Neural crest cell (in vitro differentiated cells): ENCODE data around the gene GLI2. TPM values are rescaled to one million over a fixed set of nuclear protein-coding genes. Genes with fewer than 3 reads are reported as not detected.

Experiments used
- DNase-seq: peaks from one replicate; pipeline ENCODE4 v3.0.0; 2021; ENCODE audit warnings: low read depth, mixed read lengths, low spot score
- H3K27ac Mint-ChIP-seq: one replicate; pipeline ENCODE4 v1.8.0; 2021; ENCODE audit warnings: mild to moderate bottlenecking, mixed read lengths; ENCODE audit not compliant: unreplicated experiment
- H3K27me3 Mint-ChIP-seq: 2 replicates; pipeline ENCODE4 v1.8.0; 2021; ENCODE audit warnings: low read depth, mild to moderate bottlenecking, mixed read lengths
- H3K36me3 Mint-ChIP-seq: 2 replicates; pipeline ENCODE4 v1.8.0; 2021; ENCODE audit warnings: low read depth, mild to moderate bottlenecking, mixed read lengths
- H3K4me1 Mint-ChIP-seq: 2 replicates; pipeline ENCODE4 v1.8.0; 2021; ENCODE audit warnings: mixed read lengths
- H3K4me3 Mint-ChIP-seq: one replicate; pipeline ENCODE4 v1.8.0; 2021; ENCODE audit warnings: mild to moderate bottlenecking, mixed read lengths
- H3K9me3 Mint-ChIP-seq: 2 replicates; pipeline ENCODE4 v1.8.0; 2021; ENCODE audit warnings: mixed read lengths
- CTCF ChIP-seq: fragments of 200-600 bp; sonication (generic); conservative IDR thresholded peaks from 2 replicates; pipeline ENCODE4 v1.5.0; 2021; ENCODE audit warnings: antibody characterized with exemption, mild to moderate bottlenecking
- total RNA-seq: library from RNA; stranded (reverse); gene quantifications from 2 replicates; pipeline ENCODE4 v1.2.1, GENCODE V29; 2021

GLI2 gene
- total RNA-seq, 1 donor from 2014 or later, result 48.8 TPM

GRCh38 chr2:120750488-120751210, 15.0 kb downstream of the GLI2 start:
- Mint-ChIP-seq H3K9me3 (peaks cover 6% of the 10 kb centered on the region), H3K27ac (no peak overlapping the region), H3K4me3 (no peak overlapping the region), H3K36me3 (peaks cover 4% of the 10 kb centered on the region), H3K4me1 (peaks cover 32% of the 10 kb centered on the region), H3K27me3 (no peaks in the 10 kb centered on the region)
- no peak for DNase-seq
- no peak for TF ChIP-seq CTCF

DNA sequence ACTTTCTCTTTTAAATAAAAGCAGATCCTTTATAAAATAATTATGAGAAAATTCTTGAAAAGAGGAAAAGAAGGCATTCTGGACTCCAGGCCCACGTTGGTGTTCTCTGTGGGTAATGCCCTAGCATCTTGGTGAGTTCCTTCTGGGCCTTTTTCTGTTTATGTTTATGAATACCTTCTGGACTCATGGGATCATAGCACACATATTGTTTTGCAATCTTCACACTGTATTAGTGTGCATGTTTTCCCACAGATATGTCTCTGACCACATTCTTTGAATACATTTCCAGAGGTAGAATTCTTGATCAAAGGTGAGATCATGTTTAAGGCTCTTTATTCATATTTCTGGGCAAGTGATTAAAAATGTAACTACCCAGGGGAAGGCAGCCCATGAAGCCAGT, 15.9 kb downstream of the GLI2 start:
- no peak for DNase-seq
- no peaks in the 10 kb centered on the region for H3K27me3 Mint-ChIP-seq
- H3K27ac Mint-ChIP-seq, result no peak overlapping the region
- peaks cover 6% of the 10 kb centered on the region for H3K9me3 Mint-ChIP-seq
- peaks cover 35% of the 10 kb centered on the region for H3K4me1 Mint-ChIP-seq
- H3K4me3 Mint-ChIP-seq, result no peak overlapping the region
- peaks cover 4% of the 10 kb centered on the region for H3K36me3 Mint-ChIP-seq
- no peak for TF ChIP-seq CTCF

DNA sequence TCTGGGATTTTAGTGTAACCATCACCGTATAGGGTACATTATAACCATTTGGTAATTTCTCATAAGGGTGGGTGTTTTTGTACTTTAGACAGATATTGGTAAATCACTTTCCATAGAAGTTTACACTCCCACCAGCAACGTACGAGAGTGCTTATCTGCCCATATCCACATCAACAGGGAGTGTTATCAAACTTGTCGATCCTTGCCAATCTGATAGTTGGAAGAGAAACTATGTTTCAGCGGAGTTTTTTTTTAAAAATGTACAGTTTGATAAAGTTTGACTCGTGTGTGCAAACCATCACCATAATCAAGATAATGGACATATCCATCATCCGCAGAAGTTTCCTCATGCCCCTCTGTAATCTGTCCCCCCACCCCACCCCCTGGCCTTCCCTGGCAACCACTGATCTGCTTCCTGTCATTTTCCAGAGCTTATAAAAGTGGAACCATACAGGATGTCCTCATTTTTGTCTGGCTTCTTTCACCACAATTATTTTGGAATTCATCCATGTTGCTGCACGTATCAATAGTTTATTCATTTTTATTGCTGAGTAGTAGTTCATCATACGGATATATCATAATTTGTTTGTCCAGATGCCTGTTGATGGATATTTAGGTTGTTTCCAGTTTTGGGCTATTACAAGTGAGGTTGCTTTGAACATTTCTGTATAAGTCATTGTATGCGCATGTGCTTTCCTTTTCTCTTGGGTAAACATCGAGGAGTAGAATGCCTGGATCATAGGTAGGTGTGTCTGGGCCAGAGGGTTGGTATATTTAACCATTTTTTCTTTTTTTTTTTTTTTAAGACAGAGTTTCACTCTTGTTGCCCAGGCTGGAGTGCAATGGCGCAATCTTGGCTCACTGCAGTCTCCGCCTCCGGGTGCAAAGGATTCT, 18.6 kb downstream of the GLI2 start:
- no peak overlapping the region for H3K27ac Mint-ChIP-seq
- no peak for DNase-seq

DNA sequence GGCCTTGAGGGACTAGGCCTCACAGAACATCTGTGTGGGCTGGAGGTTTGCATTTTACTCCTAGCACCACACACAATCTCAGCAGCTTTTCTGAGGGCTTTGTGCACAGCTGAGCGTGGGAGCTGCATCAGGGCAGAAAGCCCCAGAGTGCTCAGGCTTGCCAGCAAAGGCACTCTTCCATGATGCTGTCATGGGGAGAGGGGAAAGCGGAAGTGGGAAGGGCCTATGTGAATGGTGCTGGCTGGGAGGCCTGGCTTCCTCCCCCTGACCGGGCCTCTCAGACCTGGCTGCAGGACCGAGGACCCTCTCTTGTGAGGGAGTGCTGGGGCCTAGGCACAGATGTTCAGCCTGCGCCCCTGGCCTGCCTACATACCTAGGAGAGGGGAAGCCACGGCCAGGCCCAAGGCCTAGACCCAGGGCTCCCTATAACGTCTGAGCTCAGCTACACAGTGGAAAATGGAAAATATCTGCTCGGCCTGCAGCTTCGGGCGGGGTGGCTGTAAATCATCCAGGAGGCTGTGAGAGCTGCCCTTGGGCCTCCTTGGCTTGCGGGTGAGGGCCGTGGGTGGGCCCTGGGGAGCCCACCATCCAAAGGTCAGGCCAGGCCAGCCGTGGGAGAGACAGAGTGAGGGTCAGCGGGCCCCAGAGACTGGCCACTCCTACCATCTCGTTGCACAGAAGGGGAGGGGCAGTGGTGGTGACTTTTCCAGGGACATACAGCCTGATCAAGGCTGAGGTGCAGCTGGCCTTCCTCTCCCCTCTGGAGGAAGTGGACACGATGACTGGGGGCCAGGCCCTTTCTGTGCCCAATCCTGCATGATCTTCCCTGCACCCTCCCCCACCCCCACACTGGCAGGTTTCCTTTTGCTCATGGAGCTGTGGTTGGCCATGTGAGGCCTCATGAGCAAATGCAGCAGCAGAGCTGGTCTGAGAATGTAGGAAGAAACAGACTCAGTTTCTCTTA, 22.8 kb downstream of the GLI2 start:
- TF ChIP-seq CTCF, result no peak
- Mint-ChIP-seq H3K4me3 (peak overlapping the region; percentile 62), H3K27me3 (no peaks in the 10 kb centered on the region), H3K36me3 (no peaks in the 10 kb centered on the region), H3K27ac (peak overlapping the region; percentile 78), H3K9me3 (peaks cover 2% of the 10 kb centered on the region), H3K4me1 (peaks cover 63% of the 10 kb centered on the region)
- DNase-seq, result no peak

More for the DNA sequence above, 18.6 kb downstream of the GLI2 start:
- H3K4me1 Mint-ChIP-seq, result peaks cover 48% of the 10 kb centered on the region
- no peaks in the 10 kb centered on the region for H3K36me3 Mint-ChIP-seq
- no peak for TF ChIP-seq CTCF
- H3K27me3 Mint-ChIP-seq, result no peaks in the 10 kb centered on the region
- no peak overlapping the region for H3K4me3 Mint-ChIP-seq
- H3K9me3 Mint-ChIP-seq, result peaks cover 2% of the 10 kb centered on the region
